AG08396 (cell line): ENCODE results near the gene RASGRP2.

Experiments used
- DNase-seq: peaks from one replicate; pipeline ENCODE4 v3.0.0; 2012; ENCODE audit warnings: low spot score, mixed read lengths

RASGRP2 gene

GRCh38 chr11:64770120-64770519 lies 26.2 kb upstream of the RASGRP2 start:
- no peak for DNase-seq

GRCh38 chr11:64769283-64769682 lies 25.3 kb upstream of the RASGRP2 start:
- no peak for DNase-seq

GRCh38 chr11:64768300-64768694 lies 24.4 kb upstream of the RASGRP2 start:
- DNase-seq = no peak

GRCh38 chr11:64767344-64768299 lies 23.7 kb upstream of the RASGRP2 start:
- peak; percentile 70 for DNase-seq

- DNase-seq = no peak
These were observed 22.9 kb upstream of the RASGRP2 start for GRCh38 chr11:64766881-64767280.

GRCh38 chr11:64765851-64766665 lies 22.1 kb upstream of the RASGRP2 start:
- no peak for DNase-seq

- no peak for DNase-seq
These were observed 21.4 kb upstream of the RASGRP2 start for GRCh38 chr11:64765291-64765850.

- DNase-seq = no peak
These were observed 20.8 kb upstream of the RASGRP2 start for GRCh38 chr11:64764753-64765152.

GRCh38 chr11:64764040-64764611 lies 20.2 kb upstream of the RASGRP2 start:
- no peak for DNase-seq

GRCh38 chr11:64763526-64764039 lies 19.6 kb upstream of the RASGRP2 start:
- no peak for DNase-seq

GRCh38 chr11:64762674-64763525 lies 19.0 kb upstream of the RASGRP2 start:
- DNase-seq = peak; percentile 54

GRCh38 chr11:64762277-64762673 lies 18.3 kb upstream of the RASGRP2 start:
- DNase-seq = peak; percentile 12

- peak; percentile 13 for DNase-seq
These were observed 16.9 kb upstream of the RASGRP2 start for GRCh38 chr11:64760759-64761420.

- peak; percentile 16 for DNase-seq
These were observed 16.1 kb upstream of the RASGRP2 start, which contains the start of gene PYGM for GRCh38 chr11:64759722-64760719. PYGM (minus strand) TSS chr11:64759974; CDS start chr11:64759898, 76 bp downstream.

- DNase-seq = no peak
These were observed 15.3 kb upstream of the RASGRP2 start for GRCh38 chr11:64759131-64759721.

GRCh38 chr11:64758330-64759079 lies 14.6 kb upstream of the RASGRP2 start:
- DNase-seq = no peak

GRCh38 chr11:64757549-64758329 lies 13.8 kb upstream of the RASGRP2 start:
- no peak for DNase-seq
